ENCODE results near the gene FANCD2OS.
"Not testable (repeated sequence)": the region's sequence is repeated elsewhere in the genome, so short reads cannot be mapped to it uniquely, and the experiment has no call there.

The FANCD2OS gene

GRCh38 chr3:10108091-10108490 lies at the start of gene FANCD2OS:
TSS of gene FANCD2OS (minus strand) at chr3:10108255. CDS start at chr3:10104774, 3,481 bp downstream.
- DNase-seq: no peak

- no peak for DNase-seq
Observed at GRCh38 chr3:10157031-10157430, 49.0 kb upstream of the FANCD2OS start.

GRCh38 chr3:10155658-10156057 lies 47.6 kb upstream of the FANCD2OS start:
- no peak for DNase-seq

- DNase-seq: no peak
Observed at GRCh38 chr3:10155123-10155472, 47.0 kb upstream of the FANCD2OS start.

GRCh38 chr3:10154335-10155122 lies 46.5 kb upstream of the FANCD2OS start:
- DNase-seq: no peak

- DNase-seq: no peak
Observed at GRCh38 chr3:10150987-10151386, 42.9 kb upstream of the FANCD2OS start.

GRCh38 chr3:10149226-10149625 lies 41.2 kb upstream of the FANCD2OS start:
- DNase-seq: peak; percentile 90 to 91

- no peak for DNase-seq
Observed at GRCh38 chr3:10145685-10146084, 37.6 kb upstream of the FANCD2OS start.

- peak in 1 of 2 experiments; percentile 14 for DNase-seq
Observed at GRCh38 chr3:10142707-10143560, 34.9 kb upstream of the FANCD2OS start.

GRCh38 chr3:10140996-10141546 lies 33.0 kb upstream of the FANCD2OS start:
- DNase-seq: no peak

GRCh38 chr3:10137178-10137577 lies 29.1 kb upstream of the FANCD2OS start:
- DNase-seq: no peak

GRCh38 chr3:10136426-10137005 lies 28.5 kb upstream of the FANCD2OS start:
- DNase-seq: no peak

GRCh38 chr3:10135872-10136271 lies 27.8 kb upstream of the FANCD2OS start:
- not testable (repeated sequence) for DNase-seq

GRCh38 chr3:10122724-10123123 lies 14.7 kb upstream of the FANCD2OS start:
- no peak for DNase-seq

GRCh38 chr3:10121064-10121463 lies 13.0 kb upstream of the FANCD2OS start:
- no peak for DNase-seq

- DNase-seq: no peak
Observed at GRCh38 chr3:10119376-10119775, 11.3 kb upstream of the FANCD2OS start.

GRCh38 chr3:10116928-10117327 lies 8.9 kb upstream of the FANCD2OS start:
- no peak for DNase-seq

- peak; percentile 57 to 70 for DNase-seq
Observed at GRCh38 chr3:10116138-10116460, 8.0 kb upstream of the FANCD2OS start.

GRCh38 chr3:10115326-10116137 lies 7.5 kb upstream of the FANCD2OS start, which contains the start of gene BRK1:
TSS of gene BRK1 (plus strand) at chr3:10115675. CDS start at chr3:10115702, 27 bp downstream.
- peak; percentile 97 for DNase-seq

- DNase-seq: no peak
Observed at GRCh38 chr3:10106919-10107318, 1.1 kb downstream of the FANCD2OS start.

GRCh38 chr3:10099041-10099440 lies 9.0 kb downstream of the FANCD2OS start:
- DNase-seq: no peak

- DNase-seq: no peak
Observed at GRCh38 chr3:10093678-10094077, 14.4 kb downstream of the FANCD2OS start.
